Measurements from ENCODE around the gene PTCD2. TPM values are rescaled to one million over a fixed set of nuclear protein-coding genes. Genes with fewer than 3 reads are reported as not detected.

PTCD2 gene
- total RNA-seq, 2 experiments from 2014 or later = 11.7 to 17.9 TPM

DNA sequence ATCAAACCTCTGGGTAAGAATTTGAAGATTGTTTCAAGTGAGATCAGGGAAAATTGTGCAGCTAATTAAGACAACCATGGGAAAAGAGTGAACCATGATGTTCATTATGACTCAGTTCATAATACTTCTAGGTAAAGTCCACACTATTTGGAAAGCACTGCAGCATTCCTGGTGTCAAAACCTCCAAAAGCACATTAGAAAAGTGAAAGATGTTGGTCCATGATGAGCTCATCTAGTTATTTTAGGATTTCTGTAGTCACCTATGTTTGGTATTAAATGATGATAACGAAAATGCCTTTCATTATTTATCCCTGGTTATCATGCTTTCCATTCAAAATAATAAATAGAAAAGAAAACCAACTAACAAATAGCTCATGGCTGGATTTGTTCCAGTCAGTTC lies 49.1 kb downstream of the PTCD2 start:
- H3K27ac ChIP-seq (ENCODE audit: low read depth, low read length, poor library complexity, severe bottlenecking) = no peak overlapping the region
- ChIA-PET POLR2A (no interaction called here), CTCF (ENCODE audit: unreplicated experiment) (no interaction called here)
- H3K4me1 ChIP-seq (ENCODE audit: insufficient read depth, low read length, poor library complexity, severe bottlenecking) = no peaks in the 10 kb centered on the region
- H3K9me2 ChIP-seq (ENCODE audit: insufficient read depth, low read length) = no peaks in the 10 kb centered on the region
- intact Hi-C loops (cut with micrococcal nuclease; ENCODE audit: unreplicated experiment) = loop anchor here (5.0 kb wide), 2 partner anchors 153 to 448 kb away; partner anchors contain the start of gene TNPO1
- no TSS peak for BruUV-seq (replicated peaks)
- H3K4me3 ChIP-seq (ENCODE audit: low read depth, low read length, poor library complexity, severe bottlenecking) = no peak overlapping the region
- H3K79me2 ChIP-seq (ENCODE audit: insufficient read depth, low read depth, low read length) = no peaks in the 10 kb centered on the region
- TF ChIP-seq EZH2phosphoT487 (IDR thresholded peaks at IDR 0.05; ENCODE audit: borderline replicate concordance, low read depth, low read length) = no peak
- TF ChIP-seq, protein P1, sequence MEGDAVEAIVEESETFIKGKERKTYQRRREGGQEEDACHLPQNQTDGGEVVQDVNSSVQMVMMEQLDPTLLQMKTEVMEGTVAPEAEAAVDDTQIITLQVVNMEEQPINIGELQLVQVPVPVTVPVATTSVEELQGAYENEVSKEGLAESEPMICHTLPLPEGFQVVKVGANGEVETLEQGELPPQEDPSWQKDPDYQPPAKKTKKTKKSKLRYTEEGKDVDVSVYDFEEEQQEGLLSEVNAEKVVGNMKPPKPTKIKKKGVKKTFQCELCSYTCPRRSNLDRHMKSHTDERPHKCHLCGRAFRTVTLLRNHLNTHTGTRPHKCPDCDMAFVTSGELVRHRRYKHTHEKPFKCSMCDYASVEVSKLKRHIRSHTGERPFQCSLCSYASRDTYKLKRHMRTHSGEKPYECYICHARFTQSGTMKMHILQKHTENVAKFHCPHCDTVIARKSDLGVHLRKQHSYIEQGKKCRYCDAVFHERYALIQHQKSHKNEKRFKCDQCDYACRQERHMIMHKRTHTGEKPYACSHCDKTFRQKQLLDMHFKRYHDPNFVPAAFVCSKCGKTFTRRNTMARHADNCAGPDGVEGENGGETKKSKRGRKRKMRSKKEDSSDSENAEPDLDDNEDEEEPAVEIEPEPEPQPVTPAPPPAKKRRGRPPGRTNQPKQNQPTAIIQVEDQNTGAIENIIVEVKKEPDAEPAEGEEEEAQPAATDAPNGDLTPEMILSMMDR (conservative IDR thresholded peaks at IDR 0.05; ENCODE audit: low read length) = no peak
- H3K36me3 ChIP-seq (ENCODE audit: insufficient read depth, low read length) = peaks cover 1% of the 10 kb centered on the region; the same call in 1 of the 2 replicates
- no peak overlapping the region for H3K4me2 ChIP-seq (ENCODE audit: low read length)
- no peak for DNase-seq (ENCODE audit: low spot score)
- no peaks in the 10 kb centered on the region for H3K9me3 ChIP-seq (ENCODE audit: low read length)
- no peaks in the 10 kb centered on the region for H4K20me1 ChIP-seq (ENCODE audit: insufficient read depth, low read length)
- H2AFZ ChIP-seq (ENCODE audit: low read length) = no peak overlapping the region

DNA sequence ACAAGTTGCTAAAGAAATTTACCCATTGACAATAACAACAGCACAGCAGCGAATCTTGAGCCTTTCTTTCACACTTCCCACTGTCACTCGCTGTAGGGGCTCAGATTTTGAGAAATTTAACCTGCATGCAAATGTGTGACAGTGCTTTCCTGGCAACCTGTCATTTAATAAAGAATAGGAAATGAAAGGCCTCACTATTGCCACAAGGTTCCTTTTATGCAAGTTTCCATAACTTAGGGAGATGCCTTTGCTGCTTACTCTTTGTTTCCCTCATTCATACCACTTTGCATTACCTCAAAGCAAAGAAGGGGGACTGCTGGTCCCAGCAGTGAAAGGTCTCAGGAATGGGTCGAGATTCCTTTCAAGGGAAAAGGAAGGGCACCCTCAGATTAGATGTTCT lies 49.5 kb downstream of the PTCD2 start:
- Histone ChIP-seq H3K9me3 (ENCODE audit: low read length) (no peaks in the 10 kb centered on the region), H3K4me2 (ENCODE audit: low read length) (no peak overlapping the region), H3K79me2 (ENCODE audit: insufficient read depth, low read depth, low read length) (no peaks in the 10 kb centered on the region), H3K4me3 (ENCODE audit: low read depth, low read length, poor library complexity, severe bottlenecking) (no peak overlapping the region), H3K9me2 (ENCODE audit: insufficient read depth, low read length) (no peaks in the 10 kb centered on the region), H4K20me1 (ENCODE audit: insufficient read depth, low read length) (no peaks in the 10 kb centered on the region), H2AFZ (ENCODE audit: low read length) (no peak overlapping the region), H3K27ac (ENCODE audit: low read depth, low read length, poor library complexity, severe bottlenecking) (no peak overlapping the region), H3K36me3 (ENCODE audit: insufficient read depth, low read length) (no peaks in the 10 kb centered on the region), H3K4me1 (ENCODE audit: insufficient read depth, low read length, poor library complexity, severe bottlenecking) (no peaks in the 10 kb centered on the region)
- DNase-seq (ENCODE audit: low spot score) = no peak
- ChIA-PET CTCF (ENCODE audit: unreplicated experiment) (no interaction called here), POLR2A (no interaction called here)
- TF ChIP-seq EZH2phosphoT487 (IDR thresholded peaks at IDR 0.05; ENCODE audit: borderline replicate concordance, low read depth, low read length) = no peak
- TF ChIP-seq, protein P1 (conservative IDR thresholded peaks at IDR 0.05; ENCODE audit: low read length) = no peak
- intact Hi-C loops (cut with micrococcal nuclease; ENCODE audit: unreplicated experiment) = loop anchor here (5.0 kb wide), 2 partner anchors 153 to 448 kb away; partner anchors contain the start of gene TNPO1
- BruUV-seq (replicated peaks) = no TSS peak

DNA sequence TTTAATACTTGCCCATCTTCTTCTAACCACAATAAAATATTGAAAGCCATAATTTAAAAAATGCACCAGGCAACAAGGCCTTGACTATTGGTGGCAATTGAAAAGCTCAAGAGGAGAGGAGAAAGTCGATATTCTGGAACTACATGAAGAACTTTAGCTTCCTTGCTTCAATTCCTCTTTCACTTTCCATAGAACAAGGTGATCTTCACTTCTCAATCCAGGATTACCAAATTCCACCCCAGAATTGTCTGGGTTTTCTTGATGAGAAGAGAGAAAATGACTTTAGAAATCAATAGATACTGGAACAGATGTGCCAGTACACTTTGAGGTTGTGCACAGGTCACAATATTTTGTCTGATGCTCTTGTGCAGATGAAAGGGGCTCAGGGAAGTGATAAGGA lies 52.2 kb downstream of the PTCD2 start:
- Histone ChIP-seq H4K20me1 (ENCODE audit: insufficient read depth, low read length) (no peaks in the 10 kb centered on the region), H3K9me3 (ENCODE audit: low read length) (no peaks in the 10 kb centered on the region), H3K79me2 (ENCODE audit: insufficient read depth, low read depth, low read length) (no peaks in the 10 kb centered on the region), H3K27ac (ENCODE audit: low read depth, low read length, poor library complexity, severe bottlenecking) (no peak overlapping the region), H3K4me3 (ENCODE audit: low read depth, low read length, poor library complexity, severe bottlenecking) (no peak overlapping the region), H2AFZ (ENCODE audit: low read length) (no peak overlapping the region), H3K4me2 (ENCODE audit: low read length) (no peak overlapping the region), H3K36me3 (ENCODE audit: insufficient read depth, low read length) (no peaks in the 10 kb centered on the region), H3K4me1 (ENCODE audit: insufficient read depth, low read length, poor library complexity, severe bottlenecking) (no peaks in the 10 kb centered on the region), H3K9me2 (ENCODE audit: insufficient read depth, low read length) (no peaks in the 10 kb centered on the region)
- BruUV-seq (replicated peaks) = no TSS peak
- DNase-seq (ENCODE audit: low spot score) = no peak
- TF ChIP-seq EZH2phosphoT487 (IDR thresholded peaks at IDR 0.05; ENCODE audit: borderline replicate concordance, low read depth, low read length) = no peak
- TF ChIP-seq, protein P1 (conservative IDR thresholded peaks at IDR 0.05; ENCODE audit: low read length) = no peak
- intact Hi-C loops (cut with micrococcal nuclease; ENCODE audit: unreplicated experiment) = no loop called here
- ChIA-PET POLR2A (no interaction called here), CTCF (ENCODE audit: unreplicated experiment) (no interaction called here)
